Adrenal gland (tissue), 5 donors: ENCODE measurements around the gene ZBTB45.

Experiments used
- CTCF ChIP-seq, 6 experiments: fragments of 450-650 bp in 4 of 6; fragments of 200-600 bp in 2 of 6; sonication (generic) in 1 of 6; IDR thresholded peaks; 1 replicate in 5 of 6; 2 replicates in 1 of 6; pipeline versions ENCODE4 v1.5.1 to v1.8.0; 2016 to 2021; ENCODE audit warnings: antibody characterized with exemption in 6 of 6, mild to moderate bottlenecking in 2 of 6, moderate library complexity in 1 of 6
- POLR2A ChIP-seq, 2 donors: fragments of 450-650 bp; IDR thresholded peaks; one replicate each; pipeline ENCODE4 v1.6.1; 2017; ENCODE audit warnings: antibody characterized with exemption in 2 of 2, mild to moderate bottlenecking in 2 of 2, moderate library complexity in 1 of 2
- donor health status: DM: no; HTN: no; CAD: no.

GRCh38 chr19:58550362-58551122, 30.9 kb upstream of the ZBTB45 start:
- no peak for TF ChIP-seq CTCF (IDR thresholded peaks at IDR 0.05)
- TF ChIP-seq POLR2A (IDR thresholded peaks at IDR 0.05): no peak
